HL-60/S4 treated with phorbol 12-myristate 13-acetate at 8.2 ng/mL for 4 days and 3 days (cell line): ENCODE results near the gene CLEC18B.
"Not testable (repeated sequence)": the region's sequence is repeated elsewhere in the genome, so short reads cannot be mapped to it uniquely, and the experiment has no call there.

Source experiments
- in situ Hi-C: fragments of 300-500 bp; cut with MboI; formaldehyde crosslinking; loops from 2 replicates; pipeline ENCODE4 v1.15.0; 2022; ENCODE audit warnings: low sequenced_read_pairs

The CLEC18B gene

GRCh38 chr16:74361646-74362610, 59.4 kb downstream of the CLEC18B start:
- in situ Hi-C loops = not testable (repeated sequence)
